SK-N-SH (cell line): ENCODE measurements around the gene CATSPERB. TPM values are rescaled to one million over a fixed set of nuclear protein-coding genes. Genes with fewer than 3 reads are reported as not detected.

Experiments
- CTCF ChIA-PET: fragments of 300-600, 350-600 bp; formaldehyde crosslinking; extraction: SDS; loops from one replicate; lab custom pipeline; 2021; lab: Yijun Ruan, JAX
- POLR2A ChIA-PET: fragments of 350-600 bp; sonication (Branson Sonifier 250); formaldehyde crosslinking; extraction: SDS; loops from one replicate; lab custom pipeline; 2020; ENCODE audit warnings: antibody characterized with exemption, inconsistent platforms; lab: Yijun Ruan, JAX
- DNase-seq: peaks from one replicate; pipeline ENCODE4 v3.0.0; 2012
- H2AFZ ChIP-seq: fragments of 200-600 bp; sonication (generic); 2 replicates; pipeline ENCODE4 v1.8.1; 2016; ENCODE audit warnings: antibody characterized with exemption, mild to moderate bottlenecking, low read depth
- H3F3A ChIP-seq: fragments of 200-600 bp; sonication (generic); replicated peaks from 2 replicates; pipeline ENCODE3; 2016; ENCODE audit warnings: antibody characterized with exemption, mild to moderate bottlenecking; ENCODE audit not compliant: insufficient read depth
- H3K27ac ChIP-seq, 2 experiments: fragments of 200-500 bp in 1 of 2; fragments of 200-600 bp in 1 of 2; sonication (Bioruptor generic) in 1 of 2; sonication (generic), shearing (Covaris generic) in 1 of 2; 2 replicates each; pipeline versions ENCODE4 v1.5.1 to v1.6.1; 2014 to 2016; ENCODE audit warnings: low read depth in 2 of 2, inconsistent platforms in 1 of 2, low read length in 1 of 2, mild to moderate bottlenecking in 1 of 2, mixed read lengths in 1 of 2
- H3K27me3 ChIP-seq: fragments of 200-600 bp; sonication (generic), shearing (Covaris generic); 2 replicates; pipeline ENCODE4 v1.6.1; 2016; ENCODE audit warnings: mixed run types; ENCODE audit not compliant: insufficient read depth
- H3K36me3 ChIP-seq, 2 experiments: fragments of 200-500 bp in 1 of 2; fragments of 200-600 bp in 1 of 2; sonication (Bioruptor generic) in 1 of 2; sonication (generic) in 1 of 2; replicated peaks in 1 of 2; 2 replicates each; pipeline versions ENCODE3 to v1.5.1; 2014 to 2016; ENCODE audit warnings: low read length in 1 of 2, mild to moderate bottlenecking in 1 of 2; ENCODE audit not compliant: insufficient read depth in 2 of 2, control insufficient read depth in 1 of 2
- H3K4me1 ChIP-seq, 2 experiments: fragments of 200-500 bp in 1 of 2; fragments of 200-600 bp in 1 of 2; sonication (Bioruptor generic) in 1 of 2; sonication (generic), shearing (Covaris generic) in 1 of 2; 2 replicates each; pipeline versions ENCODE4 v1.5.1 to v1.6.1; 2014 to 2016; ENCODE audit warnings: low read depth in 1 of 2, low read length in 1 of 2, mixed run types in 1 of 2; ENCODE audit not compliant: insufficient read depth in 2 of 2, control insufficient read depth in 1 of 2
- H3K4me2 ChIP-seq: fragments of 200-600 bp; sonication (generic), shearing (Covaris generic); 2 replicates; pipeline ENCODE4 v1.6.1; 2017; ENCODE audit warnings: mixed run types
- H3K4me3 ChIP-seq, 2 experiments: fragments of 200-500 bp in 1 of 2; fragments of 200-600 bp in 1 of 2; sonication (Bioruptor generic) in 1 of 2; sonication (generic), shearing (Covaris generic) in 1 of 2; 2 replicates each; pipeline versions ENCODE4 v1.5.1 to v1.8.1; 2014 to 2016; ENCODE audit warnings: low read depth in 2 of 2, inconsistent platforms in 1 of 2, low read length in 1 of 2, mild to moderate bottlenecking in 1 of 2, mixed read lengths in 1 of 2, moderate library complexity in 1 of 2
- H3K79me2 ChIP-seq: fragments of 200-600 bp; sonication (generic); 2 replicates; pipeline ENCODE4 v1.8.1; 2017; ENCODE audit warnings: mild to moderate bottlenecking; ENCODE audit not compliant: insufficient read depth
- H3K9ac ChIP-seq: fragments of 200-600 bp; sonication (generic); 2 replicates; pipeline ENCODE4 v1.6.1; 2017; ENCODE audit warnings: mixed run types
- H3K9me2 ChIP-seq: fragments of 200-600 bp; sonication (generic); 2 replicates; pipeline ENCODE4 v1.6.1; 2017; ENCODE audit warnings: mixed run types
- H3K9me3 ChIP-seq: fragments of 200-600 bp; sonication (generic); 2 replicates; pipeline ENCODE4 v1.6.1; 2017; ENCODE audit warnings: mixed run types, mild to moderate bottlenecking, moderate library complexity
- H4K20me1 ChIP-seq: fragments of 200-600 bp; sonication (generic); 2 replicates; pipeline ENCODE4 v1.6.1; 2017; ENCODE audit warnings: mild to moderate bottlenecking, mixed run types; ENCODE audit not compliant: insufficient read depth
- CTCF ChIP-seq: fragments of 200-600 bp; sonication (generic); IDR thresholded peaks from 2 replicates; pipeline ENCODE4 v1.6.1; 2017; ENCODE audit warnings: antibody characterized with exemption, mild to moderate bottlenecking, moderate library complexity
- EP300 ChIP-seq, 2 experiments: IDR thresholded peaks; 2 replicates each; pipeline versions ENCODE4 v1.4.0 to v1.6.1; 2012; ENCODE audit warnings: borderline replicate concordance in 1 of 2, low read depth in 1 of 2, low read length in 1 of 2
- EZH2phosphoT487 ChIP-seq: fragments of 200-600 bp; sonication (generic); IDR thresholded peaks from 2 replicates; pipeline ENCODE4 v1.6.1; 2017; ENCODE audit warnings: low read depth, mixed run types, mild to moderate bottlenecking, antibody characterized with exemption, moderate library complexity, borderline replicate concordance
- FOXJ3 ChIP-seq: sonication (generic); formaldehyde crosslinking; IDR thresholded peaks from 2 replicates; pipeline ENCODE4 v1.5.1; 2020; ENCODE audit warnings: mild to moderate bottlenecking, missing genetic modification reagents
- GABPA ChIP-seq: IDR thresholded peaks from 2 replicates; pipeline ENCODE4 v1.4.0; 2012; ENCODE audit warnings: low read depth, mild to moderate bottlenecking
- JUND ChIP-seq: IDR thresholded peaks from 2 replicates; pipeline ENCODE4 v1.4.0; 2012
- MEF2A ChIP-seq: IDR thresholded peaks from 2 replicates; pipeline ENCODE4 v1.4.0; 2012; ENCODE audit warnings: low read depth, borderline replicate concordance
- MXI1 ChIP-seq: IDR thresholded peaks from 2 replicates; pipeline ENCODE4 v1.6.1; 2012; ENCODE audit warnings: mild to moderate bottlenecking, low read depth, low read length, improper control_type of control experiment
- RCOR1 ChIP-seq: fragments of 150-350 bp; IDR thresholded peaks from 2 replicates; pipeline ENCODE4 v1.6.1; 2017; ENCODE audit warnings: antibody characterized with exemption, low read length
- REST ChIP-seq: IDR thresholded peaks from 2 replicates; pipeline ENCODE4 v1.6.1; 2012; ENCODE audit warnings: mild to moderate bottlenecking, low read depth, low read length, moderate library complexity
- RFX5 ChIP-seq: IDR thresholded peaks from 2 replicates; pipeline ENCODE4 v1.6.1; 2012; ENCODE audit warnings: mild to moderate bottlenecking, improper control_type of control experiment, low read length
- SIN3A ChIP-seq: IDR thresholded peaks from 2 replicates; pipeline ENCODE4 v1.6.1; 2012; ENCODE audit warnings: low read depth, mild to moderate bottlenecking, low read length, moderate library complexity, borderline replicate concordance
- SMC3 ChIP-seq: IDR thresholded peaks from 2 replicates; pipeline ENCODE4 v1.6.1; 2012; ENCODE audit warnings: low read depth, low read length, improper control_type of control experiment
- TCF12 ChIP-seq: IDR thresholded peaks from 2 replicates; pipeline ENCODE4 v1.4.0; 2012
- TEAD4 ChIP-seq: IDR thresholded peaks from 2 replicates; pipeline ENCODE4 v1.4.0; 2012; ENCODE audit warnings: mild to moderate bottlenecking, borderline replicate concordance; ENCODE audit not compliant: insufficient read depth
- USF1 ChIP-seq: IDR thresholded peaks from 2 replicates; pipeline ENCODE4 v1.4.0; 2012; ENCODE audit warnings: low read depth, borderline replicate concordance
- WGBS: methylation state at CpG from one replicate; pipeline ENCODE4 v1.1.6; 2017; ENCODE audit warnings: low lambda C conversion rate; 5-methylcytosine and 5-hydroxymethylcytosine counted together
- polyA plus RNA-seq, 3 experiments: library from polyadenylated mRNA; depleted of rRNA; stranded (reverse); fragments of >200 nt; gene quantifications; 2 replicates each; pipeline ENCODE4 v1.2.3, GENCODE V29; 2012

CATSPERB gene
- polyA plus RNA-seq, 1 of the 3 experiments (the other 2 are of a cell fraction), result 0.08 TPM

DNA sequence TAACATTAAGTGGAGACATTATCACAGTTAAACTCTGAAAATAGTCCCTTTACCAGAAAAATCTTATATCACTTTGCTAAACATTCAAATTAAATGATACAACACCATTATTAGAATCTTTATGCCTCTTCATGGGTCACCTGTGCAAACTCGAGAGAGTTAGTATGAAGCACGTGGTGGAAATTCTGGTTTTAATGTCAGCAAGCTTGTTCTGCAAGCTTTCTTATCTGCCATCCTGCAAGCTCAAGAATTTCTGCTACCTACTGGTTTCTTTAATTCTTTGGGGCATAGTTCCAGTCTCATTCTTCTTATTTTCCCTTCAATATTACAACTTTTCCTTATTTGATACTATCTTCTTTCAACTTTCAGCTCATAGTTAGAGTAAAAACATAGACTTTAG is 868 bp downstream of the CATSPERB start:
- peaks cover 7% of the 10 kb centered on the region; the same call in 1 of the 2 replicates for H3K27me3 ChIP-seq
- 0% methylated on average over 2 of the region's 2 CpGs for WGBS
- no peaks in the 10 kb centered on the region for H3K9me3 ChIP-seq
- no peaks in the 10 kb centered on the region for H3F3A ChIP-seq
- H2AFZ ChIP-seq, result no peak overlapping the region
- H3K36me3 ChIP-seq, result no peaks in the 10 kb centered on the region
- no peaks in the 10 kb centered on the region for H3K4me1 ChIP-seq
- no peak overlapping the region for H3K4me3 ChIP-seq
- no peak overlapping the region for H3K4me2 ChIP-seq
- H3K9ac ChIP-seq, result no peak overlapping the region
- H3K79me2 ChIP-seq, result no peaks in the 10 kb centered on the region
- ChIA-PET POLR2A (no interaction called here), CTCF (no interaction called here)
- no peaks in the 10 kb centered on the region for H4K20me1 ChIP-seq
- TF ChIP-seq CTCF (no peak), FOXJ3 (CRISPR knock-in tag) (no peak), TEAD4 (no peak), EP300 (IDR thresholded peaks at IDR 0.05; ENCODE audit: borderline replicate concordance in 1 of 2, low read depth in 1 of 2, low read length in 1 of 2) (no peak), RFX5 (no peak), EZH2phosphoT487 (no peak), MEF2A (no peak), MXI1 (no peak), RCOR1 (no peak), USF1 (no peak), REST (no peak), SIN3A (no peak), GABPA (no peak), SMC3 (no peak), TCF12 (no peak), JUND (no peak)
- TF ChIP-seq, all 33 proteins: peak for 0
- DNase-seq, result no peak
- no peaks in the 10 kb centered on the region for H3K9me2 ChIP-seq
- H3K27ac ChIP-seq, result no peak overlapping the region
